Measurements from ENCODE around the gene LTA. TPM values are rescaled to one million over a fixed set of nuclear protein-coding genes. Genes with fewer than 3 reads are reported as not detected.

The LTA gene
- polyA plus RNA-seq, 1 of the 3 experiments (the other 2 are of a cell fraction): not detected

DNA sequence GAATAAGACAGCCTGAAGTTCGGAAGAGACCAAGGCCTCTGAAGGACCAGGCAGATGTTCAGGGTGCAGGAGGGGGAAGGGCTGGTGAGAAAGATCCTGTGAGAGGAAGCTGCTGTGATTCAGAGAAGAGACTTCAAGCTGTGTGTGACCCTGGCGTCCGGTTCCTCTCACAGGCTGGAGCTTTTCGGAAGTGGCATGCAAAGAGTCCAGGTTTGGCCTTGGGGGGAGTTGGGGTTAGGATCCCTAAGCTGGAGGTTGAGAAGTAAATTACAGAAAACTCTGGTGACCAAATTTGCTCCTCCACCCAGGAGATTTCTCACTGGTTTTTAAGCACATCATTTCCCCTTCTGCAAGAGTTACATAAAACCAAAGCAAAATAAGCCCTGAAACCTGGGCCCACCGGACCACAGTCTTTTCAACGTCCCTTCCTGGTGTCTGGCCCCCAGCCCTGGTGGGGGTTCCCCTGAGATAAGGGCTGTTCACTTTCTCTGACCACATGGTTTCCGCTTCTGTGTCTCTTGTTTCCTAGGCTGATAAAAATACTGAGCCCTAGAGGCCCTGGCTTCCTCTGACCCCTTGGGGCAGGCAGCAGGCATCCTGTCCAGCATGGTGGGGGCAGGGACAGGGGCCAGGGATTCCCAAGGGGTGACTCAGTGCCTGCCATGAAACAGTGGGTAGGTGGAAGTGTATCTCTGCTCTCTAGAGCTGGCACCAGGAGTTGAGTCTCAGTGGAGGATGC, 12.0 kb upstream of the LTA start (continued):
- peak; percentile 88 for TF ChIP-seq JUND (IDR thresholded peaks at IDR 0.05)

DNA sequence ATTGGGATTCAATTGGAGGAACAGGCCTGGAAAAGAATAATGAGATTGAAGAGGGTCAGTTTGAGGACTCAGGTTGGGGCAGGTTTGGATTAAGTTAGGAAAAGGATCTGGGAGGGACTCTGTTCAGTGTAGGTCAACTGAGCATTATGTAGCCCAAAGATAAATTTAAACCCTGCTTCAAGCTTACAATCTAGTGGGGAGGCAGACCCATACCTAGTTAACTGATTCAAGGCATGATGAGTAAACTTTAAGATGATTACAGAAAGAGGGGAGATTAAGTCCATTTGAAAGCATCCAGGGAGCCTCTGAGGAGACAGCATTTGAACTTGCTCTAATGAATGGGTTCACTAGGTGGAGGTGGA, 11.4 kb upstream of the LTA start:
- no peak overlapping the region for H3K4me3 ChIP-seq (ENCODE audit: low read depth in 2 of 2, low read length in 1 of 2)
- no peaks in the 10 kb centered on the region for H4K20me1 ChIP-seq (ENCODE audit: insufficient read depth)
- POLR2A ChIA-PET: no interaction called here
- peaks cover 0 to 20% of the 10 kb centered on the region in 2 experiments; a peak in 3 of 4 replicates for H3K4me1 ChIP-seq (ENCODE audit: control insufficient read depth in 1 of 2, insufficient read depth in 2 of 2, low read depth in 1 of 2, low read length in 1 of 2)
- H3K4me2 ChIP-seq: peak overlapping the region; percentile 66
- H3K9ac ChIP-seq: peak overlapping the region; percentile 43; the same call in 1 of the 2 replicates
- H3K36me3 ChIP-seq (replicated peaks in 1 of 2; ENCODE audit: control insufficient read depth in 1 of 2, insufficient read depth in 2 of 2, low read length in 1 of 2): peaks cover 16 to 26% of the 10 kb centered on the region in 2 experiments
- no peaks in the 10 kb centered on the region for H3K9me3 ChIP-seq
- no peaks in the 10 kb centered on the region for H3K9me2 ChIP-seq
- no peaks in the 10 kb centered on the region for H3K27me3 ChIP-seq (ENCODE audit: insufficient read depth)
- no peak for DNase-seq
- TF ChIP-seq FOXM1 (IDR thresholded peaks at IDR 0.05; ENCODE audit: low read depth) (no peak), MEF2A (IDR thresholded peaks at IDR 0.05; ENCODE audit: borderline replicate concordance, low read depth) (no peak), NFIC (IDR thresholded peaks at IDR 0.05; ENCODE audit: borderline replicate concordance) (no peak), YY1 (IDR thresholded peaks at IDR 0.05; ENCODE audit: low read depth) (no peak), TCF12 (IDR thresholded peaks at IDR 0.05) (no peak)
- TF ChIP-seq, protein P1, sequence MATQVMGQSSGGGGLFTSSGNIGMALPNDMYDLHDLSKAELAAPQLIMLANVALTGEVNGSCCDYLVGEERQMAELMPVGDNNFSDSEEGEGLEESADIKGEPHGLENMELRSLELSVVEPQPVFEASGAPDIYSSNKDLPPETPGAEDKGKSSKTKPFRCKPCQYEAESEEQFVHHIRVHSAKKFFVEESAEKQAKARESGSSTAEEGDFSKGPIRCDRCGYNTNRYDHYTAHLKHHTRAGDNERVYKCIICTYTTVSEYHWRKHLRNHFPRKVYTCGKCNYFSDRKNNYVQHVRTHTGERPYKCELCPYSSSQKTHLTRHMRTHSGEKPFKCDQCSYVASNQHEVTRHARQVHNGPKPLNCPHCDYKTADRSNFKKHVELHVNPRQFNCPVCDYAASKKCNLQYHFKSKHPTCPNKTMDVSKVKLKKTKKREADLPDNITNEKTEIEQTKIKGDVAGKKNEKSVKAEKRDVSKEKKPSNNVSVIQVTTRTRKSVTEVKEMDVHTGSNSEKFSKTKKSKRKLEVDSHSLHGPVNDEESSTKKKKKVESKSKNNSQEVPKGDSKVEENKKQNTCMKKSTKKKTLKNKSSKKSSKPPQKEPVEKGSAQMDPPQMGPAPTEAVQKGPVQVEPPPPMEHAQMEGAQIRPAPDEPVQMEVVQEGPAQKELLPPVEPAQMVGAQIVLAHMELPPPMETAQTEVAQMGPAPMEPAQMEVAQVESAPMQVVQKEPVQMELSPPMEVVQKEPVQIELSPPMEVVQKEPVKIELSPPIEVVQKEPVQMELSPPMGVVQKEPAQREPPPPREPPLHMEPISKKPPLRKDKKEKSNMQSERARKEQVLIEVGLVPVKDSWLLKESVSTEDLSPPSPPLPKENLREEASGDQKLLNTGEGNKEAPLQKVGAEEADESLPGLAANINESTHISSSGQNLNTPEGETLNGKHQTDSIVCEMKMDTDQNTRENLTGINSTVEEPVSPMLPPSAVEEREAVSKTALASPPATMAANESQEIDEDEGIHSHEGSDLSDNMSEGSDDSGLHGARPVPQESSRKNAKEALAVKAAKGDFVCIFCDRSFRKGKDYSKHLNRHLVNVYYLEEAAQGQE (IDR thresholded peaks at IDR 0.05; ENCODE audit: low read depth, low read length): no peak
- peaks cover 33% of the 10 kb centered on the region for H3F3A ChIP-seq (replicated peaks; ENCODE audit: insufficient read depth)
- 0 out of 2 replicates have a peak, but pooled peaks cover 6% of the 10 kb centered on the region for H3K79me2 ChIP-seq (ENCODE audit: insufficient read depth)
- no peak overlapping the region for H2AFZ ChIP-seq (ENCODE audit: low read depth)
- CTCF ChIA-PET: interaction anchor here (0.9 to 5.7 kb wide), 4 partner anchors 12 to 38 kb away, joined by 3 to 29 read pairs (median 4); partner anchors contain the start of genes ATP6V1G2 and LTB
- H3K27ac ChIP-seq (ENCODE audit: low read depth in 2 of 2, low read length in 1 of 2): peak overlapping the region; percentile 14 to 77; a peak in 3 of 4 replicates

DNA sequence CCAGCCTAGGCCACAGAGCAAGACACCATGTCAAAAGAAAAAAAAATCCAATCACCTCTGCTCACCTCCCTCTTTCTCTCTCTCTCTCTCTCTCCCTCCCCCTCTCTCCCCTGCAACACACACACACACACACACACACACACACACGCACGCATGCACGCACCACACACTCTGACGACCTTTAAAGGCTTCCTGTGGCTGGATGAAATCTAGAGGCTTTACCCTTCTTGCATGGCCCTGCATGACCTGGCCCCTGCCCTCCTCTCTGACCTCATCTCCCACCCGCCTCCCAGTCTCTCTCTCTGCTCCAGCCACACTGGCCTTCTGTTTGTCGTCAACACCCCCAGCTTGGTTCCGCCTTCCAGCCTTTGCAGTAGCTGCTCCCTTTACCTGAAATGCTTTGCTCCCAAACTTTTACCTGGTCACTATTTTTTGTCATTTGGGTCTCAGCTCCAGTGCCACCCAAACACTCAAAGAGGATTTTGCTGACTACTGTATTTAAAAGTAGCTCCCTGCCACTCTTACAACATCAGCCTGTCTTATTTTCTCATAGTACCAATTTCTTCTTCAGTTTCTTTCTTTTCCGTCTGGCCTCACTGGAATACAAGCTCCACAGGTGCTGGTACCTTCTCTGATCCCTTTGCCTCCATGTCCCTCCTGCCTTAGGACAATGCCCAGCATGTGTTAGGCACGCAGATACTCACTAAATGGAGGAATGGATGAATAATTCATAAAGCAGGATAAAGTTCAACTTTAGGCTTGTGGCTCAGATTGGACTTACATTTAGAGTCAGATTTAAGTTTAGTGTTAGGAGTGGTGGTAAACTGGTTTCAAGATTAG, 4.3 kb upstream of the LTA start:
- Histone ChIP-seq H3K4me2 (no peak overlapping the region), H4K20me1 (ENCODE audit: insufficient read depth) (no peaks in the 10 kb centered on the region), H3K9me3 (no peaks in the 10 kb centered on the region; the same call in 1 of the 2 replicates), H3K27ac (ENCODE audit: low read depth in 2 of 2, low read length in 1 of 2) (no peak overlapping the region), H2AFZ (ENCODE audit: low read depth) (no peak overlapping the region), H3K4me1 (ENCODE audit: control insufficient read depth in 1 of 2, insufficient read depth in 2 of 2, low read depth in 1 of 2, low read length in 1 of 2) (peaks cover 0 to 3% of the 10 kb centered on the region in 2 experiments; a peak in 1 of 4 replicates), H3K9ac (no peak overlapping the region), H3F3A (replicated peaks; ENCODE audit: insufficient read depth) (peaks cover 13% of the 10 kb centered on the region), H3K4me3 (ENCODE audit: low read depth in 2 of 2, low read length in 1 of 2) (no peak overlapping the region), H3K9me2 (no peaks in the 10 kb centered on the region), H3K79me2 (ENCODE audit: insufficient read depth) (no peaks in the 10 kb centered on the region), H3K27me3 (ENCODE audit: insufficient read depth) (no peaks in the 10 kb centered on the region), H3K36me3 (replicated peaks in 1 of 2; ENCODE audit: control insufficient read depth in 1 of 2, insufficient read depth in 2 of 2, low read length in 1 of 2) (no peaks in the 10 kb centered on the region)
- DNase-seq: no peak
- TF ChIP-seq FOSL2 (IDR thresholded peaks at IDR 0.05; ENCODE audit: borderline replicate concordance, low read depth) (no peak), FOXJ3 (CRISPR knock-in tag; IDR thresholded peaks at IDR 0.05) (no peak), CTCF (IDR thresholded peaks at IDR 0.05) (no peak), JUND (IDR thresholded peaks at IDR 0.05) (no peak), SMC3 (IDR thresholded peaks at IDR 0.05; ENCODE audit: low read depth, low read length) (no peak), NFIC (IDR thresholded peaks at IDR 0.05; ENCODE audit: borderline replicate concordance) (no peak)
- 85% methylated on average over 9 of the region's 9 CpGs for WGBS (ENCODE audit: low lambda C conversion rate)
- ChIA-PET CTCF (interaction anchor here (0.7 to 5.4 kb wide), 5 partner anchors 13 to 144 kb away, joined by 4 to 22 read pairs (median 6); partner anchors contain the start of gene LTB), POLR2A (no interaction called here)
